ENCODE measurements around the gene CALHM5.
"Not testable (repeated sequence)": the region's sequence is repeated elsewhere in the genome, so short reads cannot be mapped to it uniquely, and the experiment has no call there.

CALHM5 gene, protein sequence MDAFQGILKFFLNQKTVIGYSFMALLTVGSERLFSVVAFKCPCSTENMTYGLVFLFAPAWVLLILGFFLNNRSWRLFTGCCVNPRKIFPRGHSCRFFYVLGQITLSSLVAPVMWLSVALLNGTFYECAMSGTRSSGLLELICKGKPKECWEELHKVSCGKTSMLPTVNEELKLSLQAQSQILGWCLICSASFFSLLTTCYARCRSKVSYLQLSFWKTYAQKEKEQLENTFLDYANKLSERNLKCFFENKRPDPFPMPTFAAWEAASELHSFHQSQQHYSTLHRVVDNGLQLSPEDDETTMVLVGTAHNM

DNA sequence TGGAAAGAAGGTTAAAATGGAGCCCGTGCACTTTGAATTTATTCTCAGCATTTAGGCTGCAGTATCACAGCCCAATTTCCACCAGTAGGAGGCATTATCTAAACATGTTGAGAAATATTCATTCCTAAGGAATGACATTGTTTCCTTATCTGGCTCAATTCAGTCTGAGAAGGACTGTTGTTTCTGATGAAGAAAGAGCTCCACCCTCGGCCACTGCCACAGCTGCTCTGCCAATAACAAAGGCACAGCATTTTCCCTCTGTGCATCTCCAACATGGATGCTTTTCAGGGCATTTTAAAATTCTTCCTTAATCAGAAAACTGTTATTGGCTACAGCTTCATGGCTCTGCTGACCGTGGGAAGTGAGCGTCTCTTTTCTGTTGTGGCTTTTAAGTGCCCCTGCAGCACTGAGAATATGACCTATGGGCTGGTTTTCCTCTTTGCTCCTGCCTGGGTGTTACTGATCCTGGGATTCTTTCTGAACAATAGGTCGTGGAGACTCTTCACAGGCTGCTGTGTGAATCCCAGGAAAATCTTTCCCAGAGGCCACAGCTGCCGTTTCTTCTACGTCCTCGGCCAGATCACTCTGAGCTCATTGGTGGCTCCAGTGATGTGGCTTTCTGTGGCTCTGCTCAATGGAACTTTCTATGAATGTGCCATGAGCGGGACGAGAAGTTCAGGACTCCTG lies at the start of gene CALHM5:
CALHM5 (plus strand) TSS at position 216 of the 687 bp plus-strand sequence; CDS start at position 274, 58 bp downstream.
- peak; percentile 67 for DNase-seq (ENCODE audit: low read depth)

DNA sequence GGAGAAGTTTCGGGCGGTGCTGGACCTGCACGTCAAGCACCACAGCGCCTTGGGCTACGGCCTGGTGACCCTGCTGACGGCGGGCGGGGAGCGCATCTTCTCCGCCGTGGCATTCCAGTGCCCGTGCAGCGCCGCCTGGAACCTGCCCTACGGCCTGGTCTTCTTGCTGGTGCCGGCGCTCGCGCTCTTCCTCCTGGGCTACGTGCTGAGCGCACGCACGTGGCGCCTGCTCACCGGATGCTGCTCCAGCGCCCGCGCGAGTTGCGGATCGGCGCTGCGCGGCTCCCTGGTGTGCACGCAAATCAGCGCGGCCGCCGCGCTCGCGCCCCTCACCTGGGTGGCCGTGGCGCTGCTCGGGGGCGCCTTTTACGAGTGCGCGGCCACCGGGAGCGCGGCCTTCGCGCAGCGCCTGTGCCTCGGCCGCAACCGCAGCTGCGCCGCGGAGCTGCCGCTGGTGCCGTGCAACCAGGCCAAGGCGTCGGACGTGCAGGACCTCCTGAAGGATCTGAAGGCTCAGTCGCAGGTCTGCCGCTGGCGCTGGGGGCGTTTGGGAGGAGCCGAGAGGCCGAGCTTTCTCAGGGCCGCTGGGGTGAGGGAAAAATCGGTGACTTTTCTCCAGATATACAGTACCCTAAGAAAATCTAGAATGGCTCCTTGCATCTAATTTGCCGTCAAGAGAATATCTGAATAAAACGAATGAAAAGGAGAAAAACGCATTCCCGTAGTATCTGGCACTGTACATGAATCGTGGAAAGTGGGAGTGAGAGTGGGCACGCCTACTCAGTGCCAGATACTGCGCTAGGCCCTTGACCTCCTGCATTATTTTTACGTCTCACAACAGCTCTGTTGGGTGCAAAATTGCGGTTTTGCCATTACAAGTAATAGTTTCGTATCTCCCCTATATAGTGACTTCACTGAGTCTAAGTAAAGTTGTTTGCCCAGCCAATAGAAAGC lies 49.2 kb upstream of the CALHM5 start:
- peak; percentile 23 for DNase-seq (ENCODE audit: low read depth)

DNA sequence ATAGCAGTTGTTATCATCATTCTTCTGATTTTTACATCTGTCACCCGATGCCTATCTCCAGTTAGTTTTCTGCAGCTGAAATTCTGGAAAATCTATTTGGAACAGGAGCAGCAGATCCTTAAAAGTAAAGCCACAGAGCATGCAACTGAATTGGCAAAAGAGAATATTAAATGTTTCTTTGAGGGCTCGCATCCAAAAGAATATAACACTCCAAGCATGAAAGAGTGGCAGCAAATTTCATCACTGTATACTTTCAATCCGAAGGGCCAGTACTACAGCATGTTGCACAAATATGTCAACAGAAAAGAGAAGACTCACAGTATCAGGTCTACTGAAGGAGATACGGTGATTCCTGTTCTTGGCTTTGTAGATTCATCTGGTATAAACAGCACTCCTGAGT lies 48.1 kb upstream of the CALHM5 start:
- no peak for DNase-seq (ENCODE audit: low read depth)

DNA sequence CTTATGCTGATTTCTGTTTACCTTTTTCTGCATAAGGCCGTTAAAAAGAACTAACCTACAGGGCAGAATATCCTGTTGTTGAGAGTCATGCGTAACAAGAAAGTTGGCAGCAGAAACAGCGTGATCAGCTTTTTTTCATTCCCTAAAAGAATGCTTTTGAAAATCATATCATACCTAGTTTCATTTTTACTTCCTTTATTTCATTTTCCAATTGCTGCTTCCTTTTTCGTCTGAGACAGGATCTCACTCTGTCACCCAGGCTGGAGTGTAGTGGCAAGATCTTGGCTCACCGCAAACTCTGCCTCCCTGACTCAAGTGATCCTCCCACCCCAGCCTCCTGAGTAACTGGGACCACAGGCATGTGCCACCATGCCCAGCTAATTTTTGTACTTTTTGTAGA lies 46.2 kb upstream of the CALHM5 start:
- DNase-seq (ENCODE audit: low read depth): no peak

DNA sequence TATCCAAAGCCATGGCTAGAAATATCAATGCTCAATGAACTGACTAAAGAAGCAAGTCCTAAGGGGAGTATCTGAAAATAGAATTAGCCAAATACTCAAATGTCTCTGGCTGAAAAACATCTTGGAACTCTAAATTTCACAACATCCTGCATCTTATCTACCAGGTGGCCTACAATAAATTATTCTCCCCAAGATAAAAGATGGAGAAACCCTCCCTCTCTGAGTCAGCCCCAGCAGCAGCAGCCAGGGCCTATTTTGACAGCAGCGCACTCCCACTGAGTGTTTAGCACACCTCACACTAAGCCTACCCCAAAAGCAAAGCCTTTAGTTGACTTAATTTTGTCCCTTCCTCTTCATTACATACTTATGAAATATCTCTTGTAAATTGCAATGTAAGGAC lies 44.3 kb upstream of the CALHM5 start:
- no peak for DNase-seq (ENCODE audit: low read depth)

DNA sequence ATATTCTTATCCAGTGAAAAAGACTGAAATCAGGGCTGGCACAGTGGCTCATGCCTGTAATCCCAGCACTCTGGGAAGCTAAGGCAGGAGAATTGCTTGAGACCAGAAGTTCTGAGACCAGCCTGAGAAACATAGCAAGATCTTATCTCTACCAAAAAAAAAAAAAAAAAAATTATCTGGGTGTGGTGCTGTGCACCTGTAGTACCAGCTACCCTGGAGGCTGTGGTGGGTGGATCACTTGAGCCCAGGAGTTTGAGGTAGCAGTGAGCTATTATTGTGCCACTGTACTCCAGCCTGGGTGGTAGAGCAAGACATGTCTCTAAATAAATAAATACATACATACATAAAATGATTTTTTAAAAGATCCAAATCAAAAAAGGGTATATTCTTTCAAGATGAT lies 43.9 kb upstream of the CALHM5 start:
- no peak for DNase-seq (ENCODE audit: low read depth)

DNA sequence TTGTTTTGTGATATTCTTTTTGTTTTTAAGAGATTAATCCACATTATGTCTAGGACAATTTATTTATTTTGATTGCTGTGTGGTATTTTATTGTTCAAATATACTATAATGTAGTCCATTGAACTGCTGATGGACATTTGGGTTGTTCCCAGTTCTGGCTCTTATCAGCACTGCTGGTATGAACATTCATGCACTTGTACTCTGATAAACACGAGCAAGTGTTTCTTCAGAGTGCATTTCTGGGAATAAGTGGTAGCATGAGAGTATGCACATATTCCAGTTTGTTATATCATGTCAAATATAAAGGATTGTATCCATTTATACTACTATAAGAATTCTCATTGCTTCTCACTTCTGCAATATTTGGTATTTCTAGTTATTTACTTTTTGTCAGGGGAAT lies 43.1 kb upstream of the CALHM5 start:
- no peak for DNase-seq (ENCODE audit: low read depth)

DNA sequence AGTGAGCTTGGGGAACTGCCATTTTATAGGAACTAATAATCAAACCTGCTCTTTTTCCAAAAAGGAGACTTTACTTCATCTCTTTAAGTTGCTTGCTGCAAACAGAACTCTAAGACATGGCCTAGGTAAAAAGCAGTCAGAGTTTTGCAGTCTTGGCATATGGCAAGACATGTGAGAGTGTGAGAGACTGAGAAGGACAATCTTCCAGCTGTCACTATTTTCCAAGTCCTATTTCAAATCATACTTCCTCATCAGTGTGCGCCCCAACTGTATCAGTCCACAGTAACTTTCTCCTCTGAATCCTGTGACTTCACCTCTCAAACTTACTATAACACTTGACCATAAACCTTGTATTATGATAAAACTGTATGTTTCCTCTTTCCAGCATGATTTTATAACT lies 39.9 kb upstream of the CALHM5 start:
- no peak for DNase-seq (ENCODE audit: low read depth)

DNA sequence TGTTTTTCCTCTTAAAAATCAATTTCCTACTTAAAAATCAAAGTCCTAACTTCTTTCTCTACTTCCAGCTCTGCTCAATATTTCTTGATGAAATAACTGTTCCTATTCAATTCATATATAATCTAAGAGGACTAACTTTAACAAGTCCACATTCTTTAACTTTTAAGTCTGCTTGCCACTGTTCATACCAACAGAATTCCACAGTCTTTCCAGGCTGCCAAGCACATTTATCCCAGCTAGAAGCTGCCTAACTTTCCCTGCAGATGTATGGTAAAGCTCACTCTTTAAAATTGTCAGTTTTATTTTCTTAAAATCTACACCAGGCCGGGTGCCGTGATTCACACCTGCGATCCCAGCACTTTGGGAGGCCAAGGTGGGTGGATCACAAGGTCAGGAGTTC lies 38.7 kb upstream of the CALHM5 start:
- no peak for DNase-seq (ENCODE audit: low read depth)

DNA sequence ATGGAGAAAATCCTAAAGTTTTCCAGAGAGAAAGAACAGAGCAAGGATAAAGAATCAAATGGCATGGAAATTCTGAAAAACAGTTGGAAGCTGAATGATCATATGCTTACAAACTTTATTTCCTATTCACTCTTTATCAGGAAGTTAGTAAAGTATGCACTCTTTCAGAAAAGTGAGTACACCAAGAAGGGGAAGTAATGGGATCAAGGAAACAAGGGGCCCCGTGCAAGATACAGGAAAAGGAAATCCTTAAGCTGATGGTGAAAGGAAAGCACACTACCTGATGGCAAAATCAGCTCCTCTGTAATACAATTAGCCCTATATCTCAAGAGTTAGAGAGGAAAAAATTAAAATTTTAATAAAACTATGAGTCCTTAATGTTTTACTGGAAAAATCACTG lies 36.3 kb upstream of the CALHM5 start:
- no peak for DNase-seq (ENCODE audit: low read depth)

DNA sequence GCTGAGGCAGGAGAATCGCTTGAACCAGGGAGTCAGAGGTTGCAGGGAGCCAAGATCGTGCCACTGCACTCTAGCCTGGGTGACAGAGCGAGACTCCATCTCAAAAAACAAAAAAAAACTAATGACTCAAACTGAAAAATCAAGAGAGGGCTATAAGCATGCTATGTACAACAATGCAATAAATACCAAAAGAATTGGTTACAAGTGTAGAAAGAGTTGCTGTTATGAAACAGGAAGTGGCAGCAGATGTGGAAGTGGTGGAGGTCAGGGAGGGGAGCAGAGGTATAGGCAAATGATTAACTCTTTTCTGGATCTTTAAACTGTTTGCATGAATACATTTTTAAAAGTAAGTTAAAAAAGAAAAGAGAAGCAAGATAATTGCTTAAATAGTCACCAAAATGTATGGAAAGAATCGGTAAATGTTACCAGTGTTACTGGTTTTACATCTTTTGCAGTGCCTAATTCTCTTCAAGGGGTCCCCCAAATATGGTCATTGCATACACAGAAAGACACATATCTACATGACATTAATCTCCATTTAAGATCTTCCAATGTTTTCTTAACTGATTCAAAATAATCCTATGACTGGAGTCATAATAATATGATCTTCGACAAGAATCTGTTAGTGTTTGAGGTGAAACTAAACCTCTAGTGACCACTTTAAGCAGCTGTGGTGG lies 35.3 kb upstream of the CALHM5 start:
- no peak for DNase-seq (ENCODE audit: low read depth)

DNA sequence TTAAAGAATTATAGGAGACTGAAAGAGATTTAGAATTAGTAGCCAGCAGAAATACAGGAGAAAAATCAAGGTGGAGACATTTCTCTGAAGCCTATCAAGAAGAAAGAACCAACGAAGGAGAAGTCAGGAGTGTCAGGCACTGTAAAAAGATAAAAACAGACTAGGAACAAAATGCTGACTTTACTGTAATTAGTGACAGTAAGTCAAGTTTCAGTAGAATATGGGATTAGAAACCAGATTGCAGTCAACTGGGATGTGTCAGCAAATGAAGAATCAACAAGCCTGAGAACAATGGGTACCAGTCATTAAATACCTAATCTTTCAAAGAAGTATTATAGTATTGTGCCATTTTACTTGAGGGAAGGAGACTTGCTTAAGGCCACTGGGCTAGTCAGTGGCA lies 28.7 kb upstream of the CALHM5 start:
- DNase-seq (ENCODE audit: low read depth): no peak

DNA sequence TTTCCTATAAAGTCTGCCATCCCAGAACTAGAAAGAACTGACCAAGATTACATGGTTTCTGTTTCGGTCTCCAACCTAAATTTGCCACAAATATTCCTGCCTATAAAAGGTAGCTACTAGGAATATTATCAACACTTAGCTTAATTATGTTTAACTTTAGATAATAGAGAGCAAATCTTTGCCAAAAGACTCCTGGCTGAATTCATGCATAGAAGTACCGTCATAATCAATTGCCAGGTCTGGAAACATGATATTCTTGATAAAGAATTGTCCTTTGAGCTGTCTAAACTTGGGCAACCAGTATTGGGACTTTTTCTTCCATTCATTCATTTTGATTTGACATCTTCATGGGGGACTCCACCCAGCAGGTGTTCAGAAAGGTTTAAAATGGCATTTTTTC lies 27.8 kb upstream of the CALHM5 start:
- no peak for DNase-seq (ENCODE audit: low read depth)

DNA sequence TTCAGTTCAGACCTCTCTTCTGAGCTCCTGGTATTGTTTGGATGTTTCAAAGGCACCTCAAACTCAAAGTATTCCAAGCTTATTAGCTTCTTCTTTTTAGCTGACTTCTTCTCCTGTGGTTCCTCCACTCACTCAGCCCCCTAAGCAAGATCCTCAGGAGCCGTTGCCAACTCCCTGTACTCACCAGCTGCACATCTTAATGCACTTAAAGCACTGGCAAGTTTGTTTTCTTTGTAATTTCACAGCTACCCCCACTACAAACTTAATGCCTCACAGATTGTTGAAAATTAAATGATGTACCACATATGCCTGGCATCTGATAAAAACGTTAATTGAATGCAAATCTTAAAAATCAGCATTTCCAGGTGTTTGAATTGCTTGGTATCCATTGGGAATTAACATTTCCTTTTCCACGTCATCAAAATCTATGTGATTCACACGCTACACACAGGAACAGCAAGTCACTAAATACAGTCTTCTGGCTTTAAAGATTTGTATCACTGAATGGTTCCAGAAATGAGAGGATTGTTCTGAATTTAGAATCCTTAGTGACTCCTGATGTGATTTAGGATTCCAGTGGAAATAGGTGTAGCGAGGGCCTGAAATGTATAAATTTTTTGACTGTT lies 25.8 kb upstream of the CALHM5 start:
- DNase-seq (ENCODE audit: low read depth): no peak

DNA sequence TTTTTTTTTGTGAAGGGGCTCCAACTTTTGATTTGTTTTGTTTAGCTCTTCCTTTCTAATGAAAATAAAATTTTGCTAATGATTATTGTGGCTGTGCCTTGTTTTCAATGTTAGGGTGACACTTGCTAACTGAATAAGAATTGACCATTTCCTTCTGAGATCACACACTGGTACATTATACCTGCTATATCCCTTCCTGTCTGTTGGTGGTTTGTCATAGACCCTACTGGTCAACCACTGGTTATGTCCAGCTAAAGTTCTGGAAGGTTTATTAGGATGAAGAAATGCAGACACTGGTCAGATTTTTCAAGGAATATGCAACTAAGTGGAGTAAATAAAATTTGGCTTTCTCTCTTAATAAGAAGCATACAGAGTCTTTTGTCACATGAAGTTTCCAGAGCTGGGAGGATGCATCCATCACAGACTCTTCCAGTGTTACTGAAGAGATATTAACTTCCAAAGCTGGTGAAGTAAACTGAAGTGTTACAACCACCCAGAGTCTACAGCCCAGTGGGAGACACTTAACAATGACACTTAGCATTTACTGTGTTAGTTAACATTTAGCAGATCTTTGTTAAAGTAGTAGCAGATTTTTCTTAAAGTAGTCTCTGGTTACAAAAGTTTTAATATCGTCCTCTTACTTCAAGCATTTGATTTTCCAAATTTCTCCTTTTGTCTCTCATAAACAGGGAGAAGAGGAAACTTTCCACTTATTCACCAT lies 19.7 kb upstream of the CALHM5 start:
- no peak for DNase-seq (ENCODE audit: low read depth)

DNA sequence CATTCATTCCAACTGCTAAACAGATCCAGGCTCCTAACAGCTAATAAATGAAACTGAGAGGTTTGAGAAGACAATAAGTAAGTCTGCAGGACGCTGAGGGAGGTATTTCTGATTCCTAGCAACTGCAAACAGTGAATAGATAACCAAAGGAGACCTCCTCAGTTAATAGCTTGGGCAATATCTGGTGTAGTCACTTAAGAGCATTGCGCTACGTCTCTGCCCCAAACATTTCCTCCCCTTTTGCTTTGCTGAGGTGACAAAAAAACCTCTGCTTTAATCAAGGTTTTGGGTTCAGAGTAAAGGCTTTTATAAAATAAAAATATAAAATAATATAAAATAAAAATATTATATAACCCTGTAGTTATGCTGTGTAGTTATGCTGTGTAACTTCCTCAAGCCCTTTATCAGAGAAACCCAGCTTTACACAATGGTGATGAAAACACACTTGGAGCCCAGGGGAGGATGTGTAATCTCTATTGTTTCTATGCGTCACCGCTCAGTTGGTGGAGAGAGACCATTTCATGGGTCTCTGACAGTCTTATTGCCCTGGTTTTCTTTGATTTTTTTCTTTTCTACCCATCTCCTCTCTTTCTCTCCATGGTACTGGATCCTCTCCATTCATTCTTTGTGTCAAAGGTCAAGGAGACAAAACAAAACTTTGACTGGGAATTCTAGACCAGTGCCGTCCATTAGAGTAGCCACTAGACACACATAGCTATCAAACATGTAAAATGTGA lies 18.9 kb upstream of the CALHM5 start:
- DNase-seq (ENCODE audit: low read depth): no peak

DNA sequence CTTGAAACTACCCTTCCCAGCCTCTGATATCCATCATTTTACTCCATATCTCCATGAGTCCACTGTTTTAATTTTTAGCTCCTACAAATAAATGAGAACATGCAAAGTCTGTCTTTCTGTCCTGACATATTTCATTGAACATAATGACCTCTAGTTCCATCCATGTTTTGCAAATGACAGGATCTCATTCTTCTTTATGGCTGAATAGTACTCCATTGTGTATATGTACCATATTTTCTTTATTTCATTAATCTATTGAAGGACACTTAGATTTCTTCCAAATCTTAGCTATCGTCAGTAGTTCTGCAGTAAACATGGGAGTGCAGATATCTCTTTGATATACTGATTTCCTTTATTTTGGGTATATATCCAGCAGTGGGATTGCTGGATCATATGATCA lies 16.3 kb upstream of the CALHM5 start:
- DNase-seq (ENCODE audit: low read depth): not testable (repeated sequence)

DNA sequence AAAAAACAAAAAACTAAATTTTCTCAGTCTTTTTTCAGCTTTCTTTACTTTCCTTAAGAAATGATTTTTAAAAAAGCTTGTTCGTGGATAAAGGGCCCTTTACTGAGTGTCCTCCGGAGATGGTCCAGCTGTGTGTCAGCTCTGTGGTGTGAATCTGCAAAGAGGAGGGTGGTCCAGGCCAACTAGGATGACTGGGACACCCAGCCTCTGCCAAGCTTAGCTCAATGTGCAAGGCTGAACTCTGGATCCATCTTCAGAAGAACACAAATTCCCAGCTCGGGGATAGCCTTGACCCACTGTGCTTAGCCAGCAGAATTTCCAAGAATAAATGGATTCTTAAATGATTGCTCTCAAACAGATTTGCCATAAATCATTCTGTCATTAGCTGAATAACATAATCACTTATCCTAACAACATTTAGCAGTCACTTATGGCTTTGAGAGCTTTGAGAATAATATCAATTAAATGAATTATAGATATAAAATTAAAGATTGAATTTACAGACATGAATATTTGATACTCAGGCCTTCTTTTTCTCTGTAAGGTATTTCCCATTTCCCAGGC lies 14.2 kb upstream of the CALHM5 start:
- no peak for DNase-seq (ENCODE audit: low read depth)

DNA sequence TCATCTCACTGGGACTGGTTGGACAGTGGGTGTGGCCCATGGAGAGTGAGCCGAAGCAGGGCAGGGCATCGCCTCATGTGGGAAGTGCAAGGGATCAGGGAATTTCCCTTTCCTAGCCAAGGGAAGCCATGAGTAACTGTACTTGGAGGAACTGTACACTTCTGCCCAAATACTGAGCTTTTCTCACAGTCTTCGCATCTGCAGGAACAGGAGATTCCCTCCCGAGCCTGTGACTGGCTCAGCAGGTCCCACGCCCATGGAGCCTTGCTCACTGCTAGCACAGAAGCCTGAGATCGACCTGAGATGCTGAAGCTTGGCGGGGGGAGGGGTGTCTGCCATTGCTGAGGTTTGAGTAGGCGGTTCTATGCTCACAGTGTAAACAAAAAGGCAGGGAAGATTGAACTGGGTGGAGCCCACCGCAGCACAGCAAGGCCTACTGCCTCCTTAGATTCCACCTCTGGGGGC lies 10.4 kb upstream of the CALHM5 start:
- DNase-seq (ENCODE audit: low read depth): no peak

DNA sequence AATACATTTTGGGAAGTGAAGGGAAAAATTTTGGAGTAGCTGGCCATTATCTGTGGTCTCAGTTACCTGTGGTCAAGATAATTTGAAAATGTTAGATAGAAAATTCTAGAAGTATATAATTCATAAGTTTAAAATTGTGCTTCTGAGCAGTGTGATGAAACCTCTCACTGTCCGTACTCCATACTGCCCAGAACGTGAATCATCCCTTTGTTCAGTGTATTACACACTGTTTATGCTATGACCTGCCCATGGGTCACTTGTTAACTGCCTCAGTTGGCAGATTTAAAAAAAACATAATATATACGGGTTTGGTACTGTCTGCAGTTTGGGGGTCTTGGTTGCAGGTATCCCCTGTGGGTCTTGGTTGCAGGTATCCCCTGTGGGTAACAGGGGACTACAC lies 4.1 kb upstream of the CALHM5 start:
- DNase-seq (ENCODE audit: low read depth): no peak

Data from GM04504 (cell line).